Lower leg skin (tissue), 3 donors: ENCODE measurements around the gene DCHS1.

Experiments used
- CTCF ChIP-seq, 3 donors: fragments of 450-650 bp; IDR thresholded peaks; one replicate each; pipeline ENCODE4 v1.5.1; 2016; ENCODE audit warnings: antibody characterized with exemption in 3 of 3, mild to moderate bottlenecking in 3 of 3, moderate library complexity in 2 of 3
- POLR2A ChIP-seq, 2 donors: fragments of 450-650 bp; IDR thresholded peaks; one replicate each; pipeline ENCODE4 v1.6.1; 2016 to 2017; ENCODE audit warnings: antibody characterized with exemption in 2 of 2, mild to moderate bottlenecking in 1 of 2, moderate library complexity in 1 of 2

GRCh38 chr11:6609502-6610015 is 46.0 kb downstream of the DCHS1 start:
- no peak for TF ChIP-seq CTCF (IDR thresholded peaks at IDR 0.05)
- no peak for TF ChIP-seq POLR2A (IDR thresholded peaks at IDR 0.05)
